Body of pancreas (tissue), 4 donors: ENCODE results near the gene NDUFAB1. TPM values are rescaled to one million over a fixed set of nuclear protein-coding genes. Genes with fewer than 3 reads are reported as not detected.

Experiments used
- ATAC-seq: fragments of 150-250 bp; one replicate; pipeline ENCODE4 v1.9.1; 2016
- DNase-seq, 4 donors: peaks; one replicate each; pipeline ENCODE4 v3.0.0-alpha.2; 2019
- H3K27ac ChIP-seq, 4 donors: fragments of 200-600 bp; sonication (generic); 1 replicate in 3 of 4; 2 replicates in 1 of 4; pipeline versions ENCODE4 v1.5.1 to v1.6.1; 2016 to 2019; ENCODE audit warnings: mild to moderate bottlenecking in 1 of 4, mixed read lengths in 1 of 4, moderate library complexity in 1 of 4
- H3K27me3 ChIP-seq, 2 donors: fragments of 200-600 bp; sonication (generic); one replicate each; pipeline ENCODE4 v1.6.0; 2016; ENCODE audit warnings: mild to moderate bottlenecking in 1 of 2
- H3K36me3 ChIP-seq, 2 donors: fragments of 200-600 bp; sonication (generic); replicated peaks in 1 of 2; 2 replicates each; pipeline ENCODE4 v1.5.1; 2016; ENCODE audit warnings: low read depth in 2 of 2; ENCODE audit not compliant: insufficient read depth in 1 of 2
- H3K4me1 ChIP-seq: fragments of 200-600 bp; sonication (generic); one replicate; pipeline ENCODE4 v1.6.0; 2016
- H3K4me3 ChIP-seq, 2 donors: fragments of 200-600 bp; sonication (generic); 1 replicate in 1 of 2; 2 replicates in 1 of 2; pipeline ENCODE4 v1.5.1; 2016 to 2019
- H3K9me3 ChIP-seq, 3 donors: fragments of 200-600 bp; sonication (generic); 1 replicate in 2 of 3; 2 replicates in 1 of 3; pipeline ENCODE4 v1.5.1; 2016
- CTCF ChIP-seq, 7 experiments: fragments of 450-650 bp in 4 of 7; fragments of 200-600 bp in 3 of 7; sonication (generic) in 3 of 7; IDR thresholded peaks; one replicate each; pipeline ENCODE4 v1.5.1; 2016 to 2019; ENCODE audit warnings: antibody characterized with exemption in 7 of 7
- POLR2A ChIP-seq, 3 donors: fragments of 450-650 bp; IDR thresholded peaks; one replicate each; pipeline ENCODE4 v1.6.1; 2016; ENCODE audit warnings: antibody characterized with exemption in 3 of 3, mild to moderate bottlenecking in 2 of 3
- WGBS, 2 donors: methylation state at CpG; one replicate each; pipeline ENCODE4 v1.1.5; 2017; 5-methylcytosine and 5-hydroxymethylcytosine counted together
- intact Hi-C: fragments of 100-400 bp; cut with DNase I; formaldehyde crosslinking; loops from one replicate; pipeline ENCODE4 v1.15.1; 2023
- total RNA-seq, 2 donors: library from RNA; depleted of rRNA; stranded (reverse); fragments of >200 nt; gene quantifications; one replicate each; pipeline ENCODE4 v1.1.0, GENCODE V29; 2016

NDUFAB1 gene
- total RNA-seq, 2 donors from 2014 or later: 16.2 to 42.0 TPM

DNA sequence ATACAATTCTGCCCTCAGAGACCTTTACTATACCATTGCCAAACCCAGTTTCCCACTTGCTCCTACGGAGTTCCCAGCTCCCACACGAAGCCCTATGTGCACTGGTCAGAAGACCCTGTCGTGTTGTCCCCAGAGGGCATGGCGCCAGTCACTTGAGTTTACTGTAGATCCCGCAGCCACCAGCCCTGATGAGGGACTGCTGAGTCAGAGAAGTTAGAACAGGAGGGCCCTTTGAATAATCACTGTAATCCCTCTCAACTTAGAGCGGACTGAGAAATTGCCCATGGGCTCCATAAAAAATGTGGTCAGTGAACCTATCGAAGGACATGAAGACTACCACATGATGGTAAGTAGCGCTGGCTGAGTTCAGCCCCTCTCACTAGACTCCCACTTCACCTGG, 29.4 kb downstream of the NDUFAB1 start:
- Histone ChIP-seq H3K27ac (no peak overlapping the region), H3K27me3 (no peaks in the 10 kb centered on the region), H3K36me3 (peaks cover 6 to 57% of the 10 kb centered on the region in 2 donors), H3K4me3 (no peak overlapping the region), H3K4me1 (no peaks in the 10 kb centered on the region), H3K9me3 (no peaks in the 10 kb centered on the region)
- TF ChIP-seq CTCF (IDR thresholded peaks at IDR 0.05) (no peak), POLR2A (IDR thresholded peaks at IDR 0.05) (no peak)
- DNase-seq (no peak), ATAC-seq (no peak)
- WGBS, 2 donors: 94 to 95% methylated on average over 8 of the region's 8 CpGs
- intact Hi-C loops: no loop called here

DNA sequence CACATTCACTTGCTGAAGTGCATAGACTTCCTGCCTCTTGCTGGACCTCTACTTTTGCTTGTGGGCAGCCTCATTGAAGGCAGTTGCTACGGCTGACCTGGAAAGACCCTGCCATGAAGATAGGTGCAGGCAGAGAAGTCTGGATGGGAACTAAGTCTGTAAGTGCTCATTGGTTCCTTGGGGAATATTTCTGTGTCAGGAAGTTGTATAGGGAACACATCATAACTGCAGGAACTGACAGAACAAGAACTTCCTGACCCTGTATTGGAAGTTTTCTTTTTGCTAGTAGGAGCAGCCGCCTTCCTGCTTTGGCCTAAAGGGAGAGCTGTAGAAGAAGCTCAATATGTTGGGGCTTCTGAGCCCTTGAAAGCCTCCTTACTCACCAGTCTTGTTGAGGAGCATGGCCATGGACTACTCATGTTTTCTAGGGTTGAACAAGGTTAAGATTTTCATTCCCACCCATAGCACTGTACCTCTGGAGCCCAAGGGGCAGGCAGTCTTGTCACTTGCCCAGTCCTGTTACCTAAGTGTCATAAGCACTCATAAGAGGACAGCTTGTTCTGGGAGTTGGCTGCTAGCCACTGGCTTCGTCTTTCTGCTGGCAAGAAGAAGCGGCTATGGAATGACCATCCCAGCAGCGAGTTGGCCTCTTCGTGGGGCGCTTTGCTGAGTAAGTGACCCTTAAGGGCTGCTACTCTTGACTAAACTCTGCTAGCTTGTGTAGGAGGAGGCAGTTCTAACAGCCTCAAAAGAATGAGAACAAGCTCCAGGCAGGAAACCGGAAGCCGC, 31.3 kb downstream of the NDUFAB1 start:
- peak; percentile 21 for ATAC-seq
- WGBS, 2 donors: 92% methylated on average over 9 of the region's 9 CpGs
- Histone ChIP-seq H3K36me3 (peaks cover 6 to 54% of the 10 kb centered on the region in 2 donors), H3K4me1 (peaks cover 12% of the 10 kb centered on the region), H3K4me3 (no peak overlapping the region), H3K27ac (no peak overlapping the region), H3K9me3 (no peaks in the 10 kb centered on the region), H3K27me3 (no peaks in the 10 kb centered on the region)
- TF ChIP-seq POLR2A (IDR thresholded peaks at IDR 0.05): no peak
- no peak for TF ChIP-seq CTCF (IDR thresholded peaks at IDR 0.05)
- intact Hi-C loops: no loop called here
- DNase-seq: peak in 1 of 4 donors; percentile 20

DNA sequence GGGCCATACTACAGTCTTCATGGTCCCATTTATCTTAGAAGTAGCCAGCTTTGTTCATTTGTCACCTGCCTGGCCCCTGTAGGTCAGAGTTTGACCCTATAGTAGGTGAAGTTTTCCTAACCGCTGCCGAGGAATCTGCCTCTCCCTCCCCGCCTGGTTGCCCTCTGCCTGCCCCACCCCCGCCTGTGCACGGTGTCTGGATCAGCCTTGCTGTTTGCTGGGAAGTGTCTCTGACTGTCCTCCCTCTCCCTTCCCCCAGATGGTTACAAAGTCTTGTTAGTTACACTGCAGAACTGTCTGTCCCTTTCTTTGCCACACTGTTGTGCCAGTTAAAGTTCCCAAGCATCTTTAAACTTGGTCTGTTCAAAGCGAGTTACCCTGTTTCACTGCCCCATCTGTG, 32.9 kb downstream of the NDUFAB1 start:
- no peaks in the 10 kb centered on the region for H3K9me3 ChIP-seq
- ATAC-seq (no peak), DNase-seq (no peak)
- no peak overlapping the region for H3K27ac ChIP-seq
- peaks cover 27% of the 10 kb centered on the region for H3K4me1 ChIP-seq
- no peak overlapping the region for H3K4me3 ChIP-seq
- TF ChIP-seq CTCF (IDR thresholded peaks at IDR 0.05) (no peak), POLR2A (IDR thresholded peaks at IDR 0.05) (no peak)
- intact Hi-C loops: no loop called here
- H3K36me3 ChIP-seq: peaks cover 6 to 44% of the 10 kb centered on the region in 2 donors
- no peaks in the 10 kb centered on the region for H3K27me3 ChIP-seq
- WGBS, 2 donors: 92% methylated on average over 6 of the region's 6 CpGs

DNA sequence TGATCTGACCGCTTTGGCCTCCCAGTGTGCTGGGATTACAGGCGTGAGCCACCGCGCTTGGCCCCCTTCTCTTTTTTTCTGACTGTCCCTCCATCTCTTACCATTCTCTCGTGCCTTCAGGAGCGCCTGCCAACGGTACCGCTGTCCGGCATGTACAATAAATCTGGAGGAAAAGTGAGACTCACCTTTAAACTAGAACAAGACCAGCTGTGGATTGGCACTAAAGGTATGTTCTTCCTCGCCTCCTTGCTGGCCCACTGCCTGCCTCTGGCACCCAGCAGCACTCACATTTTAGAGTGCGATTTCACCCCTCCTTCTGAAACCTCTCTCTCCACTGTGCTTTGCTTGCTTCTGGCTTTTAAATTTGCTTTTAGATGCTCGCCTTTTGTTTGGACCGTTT, 33.6 kb downstream of the NDUFAB1 start:
- H3K27me3 ChIP-seq: no peaks in the 10 kb centered on the region
- H3K36me3 ChIP-seq: peaks cover 6 to 42% of the 10 kb centered on the region in 2 donors
- H3K9me3 ChIP-seq: no peaks in the 10 kb centered on the region
- H3K4me3 ChIP-seq: no peak overlapping the region
- TF ChIP-seq POLR2A (IDR thresholded peaks at IDR 0.05) (no peak), CTCF (IDR thresholded peaks at IDR 0.05) (no peak)
- H3K4me1 ChIP-seq: peaks cover 30% of the 10 kb centered on the region
- H3K27ac ChIP-seq: no peak overlapping the region
- ATAC-seq (no peak), DNase-seq (no peak)
- intact Hi-C loops: no loop called here
- 89% methylated on average over 13 of the region's 13 CpGs for WGBS, 2 donors

- H3K4me1 ChIP-seq: peaks cover 34% of the 10 kb centered on the region
- no peak for TF ChIP-seq POLR2A (IDR thresholded peaks at IDR 0.05)
- TF ChIP-seq CTCF (IDR thresholded peaks at IDR 0.05): no peak
- H3K4me3 ChIP-seq: no peak overlapping the region
- no peaks in the 10 kb centered on the region for H3K9me3 ChIP-seq
- H3K27ac ChIP-seq: no peak overlapping the region
- ATAC-seq (no peak), DNase-seq (no peak)
- H3K36me3 ChIP-seq: peaks cover 6 to 33% of the 10 kb centered on the region in 2 donors
- intact Hi-C loops: no loop called here
- no peaks in the 10 kb centered on the region for H3K27me3 ChIP-seq
- 68 to 82% methylated on average over 5 of the region's 5 CpGs for WGBS, 2 donors
These were observed 34.5 kb downstream of the NDUFAB1 start for GRCh38 chr16:23561586-23561985.
